Activated naive CD4-positive, alpha-beta T cell treated with anti-CD3 and anti-CD28 coated beads, Interleukin-2, amount 50 U/mL, for 16 hours (primary cell): ENCODE measurements around the gene HECTD4.
"Not testable (repeated sequence)": the region's sequence is repeated elsewhere in the genome, so short reads cannot be mapped to it uniquely, and the experiment has no call there.

ENCODE experiments used
- DNase-seq: peaks from one replicate; pipeline ENCODE4 v3.0.0-alpha.2; 2020

Gene HECTD4

DNA sequence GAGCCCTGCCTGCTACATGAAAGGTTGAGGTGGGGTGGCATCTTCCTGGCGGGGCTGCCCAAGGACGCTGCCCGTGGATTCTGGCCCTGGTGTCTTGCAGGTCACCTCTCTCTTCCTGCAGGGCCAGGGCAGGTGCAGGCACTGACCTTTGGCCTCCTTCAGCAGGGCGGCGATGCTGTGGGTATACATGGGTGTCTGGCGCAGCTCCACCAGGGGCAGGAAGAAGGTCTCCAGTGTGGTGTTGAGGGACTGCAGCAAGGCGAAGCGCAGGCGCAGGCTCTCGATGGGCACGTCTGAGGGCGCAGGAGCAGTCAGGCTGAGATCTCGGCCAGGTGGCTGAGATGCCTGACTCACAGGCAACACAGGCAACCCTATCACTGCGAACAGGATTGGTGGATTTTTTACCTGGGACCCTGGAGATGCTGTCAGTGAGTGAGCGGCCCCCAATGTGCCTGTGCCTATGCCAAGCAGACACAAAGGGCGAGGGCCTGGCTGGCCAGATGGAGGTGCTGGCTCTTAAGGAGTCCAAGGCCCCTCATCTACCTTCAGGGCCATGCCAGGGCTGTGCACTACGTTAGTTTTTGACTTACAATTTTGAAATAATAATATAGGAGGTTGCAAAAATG is 211.1 kb downstream of the HECTD4 start:
- DNase-seq: no peak

DNA sequence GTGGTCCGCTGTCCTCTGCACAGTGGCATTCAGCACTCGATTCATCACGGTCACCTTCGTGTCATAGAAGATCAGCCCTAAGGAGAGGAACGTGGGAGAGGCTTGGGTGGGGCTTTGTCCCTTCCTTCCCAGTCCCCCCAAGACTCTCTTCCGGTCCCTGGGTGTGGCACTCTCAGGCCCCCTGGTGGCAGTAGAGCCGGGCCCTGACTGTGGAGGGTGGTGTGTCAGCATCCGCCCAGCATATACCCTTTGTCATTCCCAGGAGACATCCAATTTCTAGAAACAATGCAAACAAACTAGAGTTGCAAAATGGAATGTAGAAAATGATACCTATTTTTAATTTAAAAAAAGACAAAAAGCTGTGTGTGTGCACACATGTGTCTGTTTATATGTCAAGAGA is 211.9 kb downstream of the HECTD4 start:
- DNase-seq: peak; percentile 29

DNA sequence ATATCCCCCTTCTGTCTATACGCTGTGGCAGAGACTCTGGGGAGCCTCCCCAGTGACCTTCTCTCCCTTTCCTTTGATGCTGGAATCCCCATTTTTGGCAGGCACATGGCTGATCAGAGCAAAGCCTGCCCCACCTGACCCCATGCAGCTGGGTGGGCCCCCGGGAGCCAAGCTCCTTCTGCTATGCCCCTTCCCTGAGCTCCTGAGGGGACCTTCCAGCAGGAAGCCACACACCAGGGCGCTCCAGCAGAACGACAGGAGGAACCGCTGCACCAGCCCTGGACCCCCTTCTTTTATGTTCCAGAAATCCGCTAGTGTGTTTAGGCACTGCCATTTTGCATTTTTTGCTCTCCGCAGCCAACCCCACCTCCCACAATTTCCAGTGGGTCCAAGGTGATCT is 212.3 kb downstream of the HECTD4 start:
- DNase-seq: no peak

DNA sequence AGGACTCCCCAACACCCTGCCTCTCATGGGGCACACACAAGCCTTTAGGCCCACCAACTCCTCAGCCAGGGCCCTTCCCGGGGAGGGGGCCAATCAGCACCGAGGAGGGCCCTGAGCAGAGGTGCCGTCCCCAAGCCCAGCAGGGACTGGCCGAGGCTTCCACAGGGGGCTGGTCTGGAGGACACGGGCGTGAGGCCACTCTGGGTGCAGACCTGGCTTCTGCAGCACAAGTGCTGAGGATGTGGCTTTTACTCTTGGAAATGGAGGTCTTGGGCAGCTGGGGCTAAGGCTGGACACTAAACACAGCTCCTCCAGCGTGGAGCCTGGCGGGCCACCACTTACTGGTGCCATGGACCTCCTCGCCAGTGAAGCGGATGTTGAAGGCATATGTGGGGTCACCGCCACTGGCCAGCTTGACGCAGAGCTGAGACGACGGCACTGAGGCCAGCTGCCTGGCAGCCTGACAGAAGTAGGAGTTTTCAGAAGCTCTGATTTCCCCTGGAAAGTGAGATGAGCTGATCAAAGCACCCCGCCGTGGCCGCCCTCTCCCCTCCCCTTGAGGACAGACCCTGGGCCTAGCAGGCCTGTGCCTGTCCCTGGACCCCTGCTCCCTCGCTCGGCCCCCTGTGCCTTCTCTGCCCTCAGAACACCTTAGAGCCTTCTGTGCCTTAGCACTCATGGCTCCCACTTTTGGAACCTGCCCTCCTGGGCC is 212.9 kb downstream of the HECTD4 start:
- DNase-seq: no peak

DNA sequence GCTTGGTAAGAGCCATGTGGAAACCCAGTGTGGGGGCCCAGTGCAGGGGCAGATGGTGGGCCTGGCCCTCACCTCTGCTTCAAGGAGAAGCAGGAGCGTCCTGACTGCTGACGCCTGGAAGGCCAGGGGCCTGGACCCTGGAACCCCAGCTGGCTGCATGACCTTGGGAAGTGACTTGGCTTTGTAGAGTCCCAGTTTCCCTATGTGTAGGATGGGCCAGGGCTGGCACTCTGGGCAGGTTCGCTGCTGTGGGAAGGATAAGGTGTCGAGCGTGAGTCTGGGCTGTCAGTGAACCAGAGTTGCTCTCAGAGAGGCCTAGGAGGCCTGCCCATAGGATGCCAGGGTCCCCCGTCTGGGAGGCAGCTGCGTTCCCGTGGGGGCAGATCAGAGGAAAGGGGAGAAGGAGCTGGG is 213.7 kb downstream of the HECTD4 start:
- DNase-seq: no peak

DNA sequence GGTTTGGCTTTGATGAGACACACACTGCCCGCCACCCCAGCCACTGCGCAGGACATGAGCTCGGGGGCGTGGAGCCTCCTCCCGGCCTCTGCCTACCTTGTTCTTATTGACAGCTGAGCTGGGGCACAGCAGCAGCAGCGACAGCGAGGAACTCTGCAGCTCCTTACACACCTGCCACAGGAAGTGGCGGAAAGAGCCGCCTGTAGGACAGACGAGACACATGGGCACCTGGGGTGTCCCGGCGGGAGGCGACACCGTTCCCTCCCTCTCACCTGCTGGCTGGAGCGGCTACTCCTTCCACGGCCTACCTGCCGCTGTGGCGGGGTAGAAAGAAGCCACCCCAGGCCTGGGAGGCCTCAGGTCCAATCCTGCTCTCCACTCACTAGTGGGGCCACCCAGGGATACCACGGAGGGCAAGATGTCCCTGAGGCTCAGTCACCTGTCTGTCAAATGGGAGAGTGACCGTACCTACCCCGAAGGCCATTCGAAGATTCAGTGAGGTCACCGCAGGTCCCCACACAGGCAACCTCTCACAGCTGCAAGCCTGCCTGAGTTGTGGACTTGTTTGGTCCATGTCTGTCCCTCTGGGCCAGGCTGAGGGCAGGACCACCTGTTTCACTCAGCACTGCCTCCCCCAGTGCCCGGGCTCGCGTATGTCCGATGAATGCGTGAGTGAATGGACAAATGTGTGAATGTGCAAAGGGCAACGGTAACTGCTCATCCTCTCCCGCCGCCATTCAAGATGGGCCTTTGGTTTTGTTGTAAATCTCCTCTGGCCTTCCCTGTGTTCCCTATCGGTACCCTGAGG is 214.3 kb downstream of the HECTD4 start:
- no peak for DNase-seq

DNA sequence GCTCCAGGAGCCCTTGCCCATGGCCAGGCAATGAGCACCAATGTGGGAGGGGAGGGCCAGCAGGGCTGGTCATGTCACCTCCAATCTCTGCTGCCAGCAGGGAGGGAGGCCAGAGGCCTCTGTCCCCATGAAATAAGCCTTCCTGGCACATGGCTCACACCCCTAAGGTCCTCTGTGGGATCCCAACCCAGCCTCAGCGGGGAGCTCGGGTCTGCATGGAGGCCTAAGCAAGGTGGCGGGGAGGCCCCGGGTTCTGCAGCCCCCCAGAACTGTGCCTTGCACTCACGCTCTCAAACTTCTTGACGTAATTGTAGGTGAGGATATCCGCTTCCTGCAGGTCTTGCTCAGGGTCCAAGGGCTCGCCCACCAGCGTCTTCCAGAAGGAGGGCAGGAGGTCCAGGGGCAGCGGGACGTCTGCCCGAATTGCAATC is 215.2 kb downstream of the HECTD4 start:
- DNase-seq: no peak

DNA sequence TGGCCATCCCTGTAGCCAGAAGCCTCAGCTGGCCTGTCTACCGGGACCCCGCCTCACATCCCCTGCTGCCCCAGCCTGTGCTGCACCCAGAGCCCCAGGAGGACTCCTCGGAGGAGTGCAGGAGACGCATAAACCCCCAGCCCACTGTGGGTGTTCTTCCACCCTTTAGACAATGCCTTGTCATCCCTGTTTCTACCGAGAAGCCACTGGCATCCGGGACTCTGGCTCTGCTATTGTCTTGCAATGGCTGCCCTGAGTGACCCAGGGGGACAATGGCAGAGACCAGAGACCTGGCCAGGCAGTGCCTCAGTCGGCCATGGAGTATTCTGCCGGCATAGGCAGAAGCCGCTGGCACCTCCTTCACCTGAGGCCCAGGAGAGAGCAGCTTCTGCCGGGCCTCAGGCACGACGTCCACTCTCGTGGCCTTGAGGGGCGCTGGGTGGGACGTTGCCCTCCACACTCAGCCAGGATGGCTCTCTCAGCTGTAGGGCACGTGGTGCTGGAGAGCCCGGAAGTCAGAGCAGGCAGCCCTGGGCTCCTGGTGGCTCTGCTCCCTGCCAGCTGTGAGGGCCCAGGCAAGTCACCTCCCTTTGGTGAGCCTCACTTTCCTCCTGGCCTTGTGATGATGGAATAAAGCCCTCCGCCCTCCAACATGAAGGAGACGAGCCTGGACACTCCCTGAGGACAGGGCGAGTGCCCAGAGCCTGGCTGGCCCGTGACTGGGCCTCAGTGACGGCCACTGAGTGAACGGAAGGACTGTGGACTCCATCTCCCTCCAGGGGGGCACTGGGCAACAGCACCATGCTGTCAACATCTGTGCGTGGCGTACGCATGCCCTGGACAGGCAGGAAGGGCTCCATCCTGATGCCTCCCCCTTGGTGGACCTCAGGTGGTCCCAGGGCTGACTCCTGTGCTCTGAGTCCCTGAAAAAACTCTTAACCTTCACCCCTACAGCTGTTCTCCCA is 215.9 kb downstream of the HECTD4 start:
- DNase-seq: no peak

DNA sequence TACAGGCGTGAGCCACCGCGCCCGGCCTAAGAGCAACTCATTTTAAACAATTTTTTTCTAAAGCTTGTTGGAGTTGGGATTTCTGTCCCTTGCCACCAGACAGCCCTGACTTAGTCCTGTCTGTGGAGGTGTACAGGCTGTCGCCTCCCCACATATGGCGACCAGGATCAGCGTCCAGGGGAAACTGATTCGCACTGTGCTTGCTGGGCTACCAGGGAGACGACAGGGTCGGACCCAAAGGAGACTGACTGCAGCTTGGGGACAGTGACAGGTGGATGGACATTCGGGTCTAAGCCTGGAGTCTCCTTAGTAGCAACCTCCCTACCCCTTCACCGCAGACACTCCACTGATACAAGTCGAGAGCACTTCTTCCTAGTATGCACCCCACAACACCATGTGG is 216.6 kb downstream of the HECTD4 start:
- DNase-seq: no peak

DNA sequence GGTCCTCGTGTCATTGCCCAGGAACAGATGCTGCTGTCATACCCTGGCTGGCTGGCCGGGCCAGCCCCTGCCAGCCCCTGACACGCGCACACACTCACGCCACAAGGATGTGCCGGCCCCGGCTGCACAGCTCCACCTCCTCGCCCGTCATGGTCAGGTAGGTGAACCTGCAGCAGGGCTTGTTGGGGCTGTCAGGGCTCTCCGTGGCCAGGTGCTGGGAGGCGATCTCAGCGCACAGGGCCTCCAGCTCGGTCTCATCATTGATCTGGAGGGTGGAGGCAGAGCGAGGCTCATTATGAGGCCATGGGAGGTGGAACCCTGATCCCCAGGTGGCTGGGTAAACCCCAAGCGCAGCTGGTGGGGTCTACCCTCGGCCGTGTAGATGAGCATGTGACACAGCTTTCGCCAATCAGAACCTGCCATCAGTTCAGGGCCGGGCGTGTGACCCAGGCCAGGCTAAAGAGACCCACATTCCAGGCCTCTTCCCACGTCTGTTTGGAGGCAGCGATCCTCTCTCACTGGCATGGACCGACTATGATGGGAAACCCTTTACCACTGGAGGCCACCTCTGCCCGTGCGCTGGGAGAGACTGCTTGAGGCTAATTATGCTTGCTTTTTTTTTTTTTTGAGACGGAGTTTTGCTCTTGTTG is 218.1 kb downstream of the HECTD4 start:
- DNase-seq: no peak

DNA sequence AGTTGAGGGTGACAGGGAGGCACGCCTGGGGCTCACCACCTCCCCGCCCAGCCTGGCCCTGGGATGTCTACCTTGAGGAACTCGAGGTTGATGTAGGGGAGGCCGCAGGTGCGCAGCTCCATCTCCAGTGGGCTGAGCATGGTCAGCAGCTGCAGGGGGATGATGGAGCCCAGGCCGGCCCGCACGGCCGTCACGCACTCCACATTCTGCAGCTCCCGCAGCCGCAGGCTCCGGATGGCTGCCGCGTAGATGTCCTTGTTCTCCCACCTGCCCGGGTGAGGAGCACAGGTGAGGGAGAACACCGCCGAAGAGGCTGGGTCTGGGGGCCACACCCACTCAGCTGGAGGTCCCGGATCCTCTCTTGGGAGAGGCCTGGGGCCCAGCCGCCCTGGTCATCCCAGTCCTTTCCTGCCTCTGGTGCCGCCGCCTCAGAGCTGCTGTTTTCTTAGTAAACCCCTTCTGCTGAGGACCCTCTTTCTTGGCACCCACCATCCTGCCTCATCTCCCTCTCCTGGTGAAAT is 218.7 kb downstream of the HECTD4 start:
- DNase-seq: no peak

DNA sequence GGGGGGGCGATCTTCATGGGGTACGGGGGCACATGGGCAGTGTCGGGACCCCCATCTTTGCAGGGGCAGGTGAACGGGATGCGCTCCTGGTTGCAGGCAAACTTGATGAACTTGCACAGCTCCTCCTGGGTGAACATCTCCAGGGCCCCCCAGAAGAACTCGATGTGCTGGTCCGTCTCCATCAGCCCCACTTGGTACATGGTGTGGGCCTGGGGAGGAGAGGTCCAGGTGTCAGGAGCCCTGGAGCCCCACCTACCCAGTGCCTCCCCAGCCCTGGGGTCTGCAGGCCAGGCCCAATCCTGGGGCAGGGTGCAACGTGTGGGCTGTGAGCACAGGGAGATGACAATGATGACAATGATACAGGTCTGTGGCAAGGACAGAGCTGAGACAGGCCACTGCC is 219.2 kb downstream of the HECTD4 start:
- no peak for DNase-seq

DNA sequence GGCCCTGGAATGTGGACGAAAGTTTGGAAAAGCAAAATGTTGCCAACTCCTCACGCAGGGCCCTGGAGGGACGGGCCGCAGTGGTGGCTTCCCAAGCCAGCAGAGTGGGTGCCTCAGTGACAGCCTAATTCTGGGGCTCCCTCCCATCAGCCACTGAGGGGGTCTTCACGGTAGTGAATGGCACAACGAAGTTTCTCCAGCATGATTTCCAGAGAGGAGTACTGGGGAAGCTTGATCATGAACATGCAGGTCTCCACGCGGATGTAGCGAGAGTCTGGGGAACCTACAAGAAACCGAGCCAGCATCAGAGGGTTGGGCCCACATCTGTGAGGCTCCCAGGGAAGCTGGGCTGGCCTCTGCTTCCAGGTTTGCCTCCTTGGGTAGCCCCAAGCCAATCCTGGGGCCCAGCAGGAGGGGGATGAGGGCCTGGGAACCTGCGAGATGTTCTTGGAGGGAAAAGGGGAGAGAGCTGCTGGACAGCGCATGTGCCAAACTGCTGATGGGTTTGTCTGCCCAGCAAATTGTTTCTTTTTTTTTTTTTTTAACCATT is 219.9 kb downstream of the HECTD4 start:
- DNase-seq: no peak

DNA sequence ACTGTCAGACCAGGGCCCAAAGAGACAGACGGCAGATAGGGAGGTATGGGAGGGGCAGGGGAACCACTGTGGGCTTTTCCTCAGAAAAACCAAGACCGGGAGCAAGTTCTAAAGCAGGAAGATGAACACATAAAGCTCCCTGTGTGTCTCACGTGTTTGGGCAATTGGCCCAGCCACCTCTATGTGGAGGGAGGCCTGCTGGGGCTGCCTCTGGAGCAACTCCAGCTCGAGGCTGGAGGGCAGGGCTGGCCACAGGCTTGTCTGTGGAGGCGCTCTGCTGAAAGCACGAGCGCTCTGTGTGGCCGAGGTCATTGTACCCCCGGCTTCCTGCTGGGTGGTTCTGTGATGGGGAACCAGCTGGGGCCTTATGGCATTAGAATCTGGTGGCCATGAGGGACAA is 220.5 kb downstream of the HECTD4 start:
- DNase-seq: no peak

DNA sequence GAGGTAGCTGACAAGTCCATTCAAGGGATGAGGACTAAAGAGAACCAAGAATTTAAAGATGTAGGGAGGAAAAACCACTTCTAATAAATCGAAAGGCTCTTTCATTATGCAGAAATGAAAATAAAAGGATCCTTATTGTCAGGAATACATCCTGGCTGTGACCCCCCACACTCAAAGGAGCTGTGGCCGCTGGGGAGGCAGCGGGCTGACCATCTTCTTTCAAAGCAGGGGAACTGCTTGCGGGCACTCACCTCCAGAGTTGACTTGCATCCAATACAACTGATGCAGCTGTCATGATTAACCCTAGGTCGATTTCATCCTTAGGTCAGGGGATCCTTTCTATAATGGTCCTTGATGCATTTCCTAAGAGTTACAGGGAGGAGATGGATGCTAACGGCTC is 221.6 kb downstream of the HECTD4 start:
- DNase-seq: no peak

DNA sequence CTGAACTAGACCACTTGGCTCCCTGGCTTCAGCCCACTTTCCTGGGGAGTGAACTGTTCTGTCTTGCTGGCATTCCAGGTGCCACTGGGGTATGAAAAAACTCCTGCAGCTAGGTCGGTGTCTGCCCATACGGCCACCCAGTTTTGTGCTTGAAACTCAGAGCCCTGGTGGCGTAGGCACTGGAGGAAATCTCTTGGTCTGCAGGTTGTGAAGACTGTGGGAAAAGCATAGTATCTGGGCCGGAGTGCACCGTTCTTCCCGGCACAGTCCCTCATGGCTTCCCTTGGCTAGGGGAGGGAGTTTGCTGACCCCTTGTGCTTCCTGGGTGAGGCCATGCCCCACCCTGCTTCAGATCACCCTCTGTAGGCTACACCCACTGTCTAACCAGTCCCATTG is 223.1 kb downstream of the HECTD4 start:
- no peak for DNase-seq

DNA sequence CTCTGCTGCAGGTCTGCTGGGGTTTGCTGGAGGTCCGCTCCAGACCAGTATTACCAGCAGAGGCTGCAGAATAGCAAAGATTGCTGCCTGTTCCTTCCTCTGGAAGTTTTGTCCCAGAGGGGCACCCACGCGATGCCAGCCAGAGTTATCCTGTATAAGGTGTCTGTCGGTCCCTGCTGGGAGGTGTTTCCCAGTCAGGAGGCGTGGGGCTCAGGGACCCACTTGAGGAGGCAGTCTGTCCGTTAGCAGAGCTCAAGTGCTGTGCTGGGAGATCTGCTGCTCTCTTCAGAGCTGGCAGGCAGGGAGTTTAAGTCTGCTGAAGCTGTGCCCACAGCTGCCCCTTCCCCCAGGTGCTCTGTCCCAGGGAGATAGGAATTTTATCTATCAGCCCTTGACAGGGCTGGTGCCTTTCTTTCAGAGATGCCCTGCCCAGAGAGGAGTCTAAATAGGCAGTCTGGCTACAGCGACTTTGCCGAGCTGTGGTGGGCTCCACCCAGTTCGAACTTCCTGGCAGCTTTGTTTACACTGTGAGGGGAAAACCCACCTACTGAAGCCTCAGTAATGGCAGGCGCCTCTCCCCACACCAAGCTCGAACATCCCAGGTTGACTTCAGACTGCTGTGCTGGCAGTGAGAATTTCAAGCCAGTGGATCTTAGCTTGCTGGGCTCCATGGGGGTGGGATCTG is 223.6 kb downstream of the HECTD4 start:
- DNase-seq: not testable (repeated sequence)

DNA sequence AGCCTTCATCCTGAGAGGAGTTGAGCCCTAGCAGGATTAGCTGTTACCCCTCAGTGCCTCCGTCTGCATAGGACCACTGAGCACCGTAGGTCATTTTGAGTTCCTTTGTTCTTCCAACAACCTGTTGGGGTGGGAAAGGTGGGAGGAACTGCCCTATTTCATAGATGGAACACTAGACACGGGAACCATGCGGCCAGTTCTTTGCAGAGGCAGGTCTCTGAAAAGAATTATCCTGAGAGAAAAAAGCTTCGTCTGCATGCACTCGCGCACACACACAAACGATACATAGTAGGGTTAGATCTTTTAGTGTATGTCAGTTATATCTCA is 228.4 kb downstream of the HECTD4 start:
- DNase-seq: no peak

DNA sequence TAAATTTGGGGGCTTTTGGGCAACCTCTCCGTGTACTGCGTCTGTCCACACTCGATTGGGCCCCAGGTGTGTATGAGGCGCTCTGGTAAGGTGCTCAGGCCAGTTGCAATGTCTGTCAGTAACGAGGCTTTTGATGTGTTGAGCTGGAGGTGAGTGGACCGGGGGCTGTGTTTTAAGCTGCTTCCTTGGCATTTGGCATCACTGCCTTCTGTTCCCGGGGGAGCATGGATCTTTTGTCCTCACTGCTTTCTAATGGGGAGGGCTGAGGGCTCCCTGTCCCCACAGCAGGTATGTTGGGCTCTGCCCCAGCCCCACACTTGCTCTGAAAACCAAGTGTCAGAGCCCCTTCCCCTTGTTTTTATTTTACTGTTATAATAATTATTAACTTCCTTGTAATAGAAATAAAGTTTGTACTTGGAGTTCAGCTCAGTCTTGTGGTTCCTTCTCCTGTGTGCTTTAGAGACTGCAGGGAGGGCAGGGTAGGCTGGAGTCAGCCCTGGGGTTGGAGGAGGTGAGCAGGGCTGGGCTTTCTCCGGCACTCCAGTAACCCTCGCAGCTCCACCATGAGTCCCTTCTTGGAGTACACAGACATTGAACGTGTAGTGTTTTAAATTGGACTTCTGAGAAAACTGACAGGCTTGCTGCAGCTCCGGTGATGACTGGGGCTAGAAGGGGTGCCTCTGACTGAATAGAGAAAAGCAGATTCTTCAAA is 228.9 kb downstream of the HECTD4 start:
- DNase-seq: no peak

DNA sequence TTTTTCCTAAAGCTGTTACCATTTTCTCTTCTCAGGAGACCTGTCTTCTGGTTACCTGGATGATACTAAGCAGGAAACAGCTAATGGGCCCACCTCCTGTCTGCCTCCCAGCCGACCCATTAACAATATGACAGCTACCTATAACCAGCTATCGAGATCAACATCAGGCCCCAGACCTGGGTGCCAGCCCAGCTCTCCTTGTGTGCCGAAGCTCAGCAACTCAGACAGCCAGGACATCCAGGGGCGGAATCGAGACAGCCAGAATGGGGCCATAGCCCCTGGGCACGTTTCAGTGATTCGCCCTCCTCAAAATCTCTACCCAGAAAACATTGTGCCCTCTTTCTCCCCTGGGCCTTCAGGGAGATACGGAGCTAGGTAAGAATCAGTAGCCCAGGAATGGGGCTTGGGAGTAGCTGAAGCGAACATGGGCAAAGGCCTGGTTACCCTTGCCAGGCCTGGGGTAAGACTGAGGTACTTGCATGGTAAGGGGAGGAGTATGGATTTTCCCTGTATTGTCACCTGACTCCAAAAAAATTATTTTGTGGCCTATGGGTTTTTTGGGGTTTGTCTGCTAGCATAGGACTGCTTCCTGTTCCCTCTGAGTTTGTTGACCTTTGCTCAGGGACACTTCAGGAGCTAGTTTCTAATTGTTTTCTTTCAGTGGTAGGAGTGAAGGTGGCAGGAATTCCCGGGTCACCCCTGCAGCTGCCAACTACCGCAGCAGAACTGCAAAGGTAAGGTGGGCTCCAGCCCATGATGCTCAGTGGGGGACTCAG is 230.3 kb downstream of the HECTD4 start:
- DNase-seq: no peak
